ENCODE data around the gene PTGDS.
A peak's percentile ranks its signal among the peaks of the same experiment; 100 is the strongest.

PTGDS gene

GRCh38 chr9:136992819-136993369 lies 15.6 kb downstream of the PTGDS start:
- no peak for DNase-seq (ENCODE audit: low spot score)
- Histone ChIP-seq H3K23ac (ENCODE audit: low read depth, low read length, poor library complexity) (peak overlapping the region; percentile 75), H3K14ac (ENCODE audit: low read length) (peak overlapping the region; percentile 75), H3K9me3 (replicated peaks in 1 of 2; ENCODE audit: control insufficient read depth in 2 of 2, insufficient read depth in 1 of 2, low read depth in 1 of 2, low read length in 2 of 2) (peaks cover 8 to 13% of the 10 kb centered on the region in 2 donors), H2BK12ac (ENCODE audit: low read length) (no peak overlapping the region), H2AK5ac (ENCODE audit: low read depth, low read length) (peak overlapping the region; percentile 88), H3K27ac (replicated peaks; ENCODE audit: low read length) (no peak overlapping the region), H2BK120ac (ENCODE audit: low read depth, low read length) (no peak overlapping the region), H3K4me1 (ENCODE audit: control insufficient read depth in 2 of 2, insufficient read depth in 1 of 2, low read depth in 1 of 2, low read length in 2 of 2) (peaks cover 4 to 22% of the 10 kb centered on the region in 2 donors), H2BK5ac (ENCODE audit: low read length) (peak overlapping the region; percentile 1), H3K36me3 (replicated peaks in 1 of 2; ENCODE audit: control insufficient read depth in 2 of 2, insufficient read depth in 2 of 2, low read length in 2 of 2) (peaks cover 6 to 15% of the 10 kb centered on the region in 2 donors), H3K4ac (ENCODE audit: low read length) (no peak overlapping the region), H3K4me2 (ENCODE audit: insufficient read depth, low read length, poor library complexity, severe bottlenecking) (peak overlapping the region; percentile 85), H3K79me1 (ENCODE audit: low read depth, low read length) (peaks cover 9% of the 10 kb centered on the region), H3K9ac (ENCODE audit: low read depth, low read length, poor library complexity) (peak overlapping the region; percentile 96), H3K27me3 (ENCODE audit: control insufficient read depth in 3 of 3, insufficient read depth in 3 of 3, low read depth in 1 of 3, low read length in 3 of 3) (peaks cover 0 to 5% (median 0%) of the 10 kb centered on the region in 3 experiments), H2AFZ (ENCODE audit: low read length) (peak overlapping the region; percentile 96), H4K8ac (ENCODE audit: low read depth, low read length) (no peak overlapping the region), H2BK15ac (ENCODE audit: low read length) (peak overlapping the region; percentile 45), H3K4me3 (ENCODE audit: low read length in 2 of 2) (peak overlapping the region; percentile 85 to 97), H3K18ac (ENCODE audit: low read length) (peak overlapping the region; percentile 35), H4K91ac (ENCODE audit: low read depth, low read length, poor library complexity) (no peak overlapping the region)
- WGBS, 2 donors (ENCODE audit: extremely low coverage in 2 of 2, insufficient read length in 2 of 2, insufficient replicate concordance in 1 of 2): no CpG with 5 or more reads among the region's 18 CpGs

GRCh38 chr9:136994180-136994887 lies 17.0 kb downstream of the PTGDS start:
- Histone ChIP-seq H2AK5ac (ENCODE audit: low read depth, low read length) (no peak overlapping the region), H2BK15ac (ENCODE audit: low read length) (no peak overlapping the region), H3K4ac (ENCODE audit: low read length) (no peak overlapping the region), H3K27ac (replicated peaks; ENCODE audit: low read length) (no peak overlapping the region), H3K14ac (ENCODE audit: low read length) (no peak overlapping the region), H4K8ac (ENCODE audit: low read depth, low read length) (no peak overlapping the region), H3K36me3 (replicated peaks in 1 of 2; ENCODE audit: control insufficient read depth in 2 of 2, insufficient read depth in 2 of 2, low read length in 2 of 2) (peaks cover 6 to 15% of the 10 kb centered on the region in 2 donors), H4K91ac (ENCODE audit: low read depth, low read length, poor library complexity) (no peak overlapping the region), H2AFZ (ENCODE audit: low read length) (no peak overlapping the region), H3K79me1 (ENCODE audit: low read depth, low read length) (peaks cover 9% of the 10 kb centered on the region), H3K18ac (ENCODE audit: low read length) (no peak overlapping the region), H3K27me3 (ENCODE audit: control insufficient read depth in 3 of 3, insufficient read depth in 3 of 3, low read depth in 1 of 3, low read length in 3 of 3) (peaks cover 0 to 5% (median 0%) of the 10 kb centered on the region in 3 experiments), H3K9ac (ENCODE audit: low read depth, low read length, poor library complexity) (no peak overlapping the region), H2BK5ac (ENCODE audit: low read length) (peak overlapping the region; percentile 5), H3K23ac (ENCODE audit: low read depth, low read length, poor library complexity) (no peak overlapping the region), H3K9me3 (replicated peaks in 1 of 2; ENCODE audit: control insufficient read depth in 2 of 2, insufficient read depth in 1 of 2, low read depth in 1 of 2, low read length in 2 of 2) (peaks cover 8 to 13% of the 10 kb centered on the region in 2 donors), H3K4me3 (ENCODE audit: low read length in 2 of 2) (peak overlapping the region in 1 of 2 donors; percentile 97), H3K4me2 (ENCODE audit: insufficient read depth, low read length, poor library complexity, severe bottlenecking) (no peak overlapping the region), H2BK12ac (ENCODE audit: low read length) (peak overlapping the region; percentile 58), H2BK120ac (ENCODE audit: low read depth, low read length) (no peak overlapping the region), H3K4me1 (ENCODE audit: control insufficient read depth in 2 of 2, insufficient read depth in 1 of 2, low read depth in 1 of 2, low read length in 2 of 2) (peaks cover 4 to 22% of the 10 kb centered on the region in 2 donors)
- WGBS, 2 donors (ENCODE audit: extremely low coverage in 2 of 2, insufficient read length in 2 of 2, insufficient replicate concordance in 1 of 2): no CpG with 5 or more reads among the region's 54 CpGs
- no peak for DNase-seq (ENCODE audit: low spot score)

DNA sequence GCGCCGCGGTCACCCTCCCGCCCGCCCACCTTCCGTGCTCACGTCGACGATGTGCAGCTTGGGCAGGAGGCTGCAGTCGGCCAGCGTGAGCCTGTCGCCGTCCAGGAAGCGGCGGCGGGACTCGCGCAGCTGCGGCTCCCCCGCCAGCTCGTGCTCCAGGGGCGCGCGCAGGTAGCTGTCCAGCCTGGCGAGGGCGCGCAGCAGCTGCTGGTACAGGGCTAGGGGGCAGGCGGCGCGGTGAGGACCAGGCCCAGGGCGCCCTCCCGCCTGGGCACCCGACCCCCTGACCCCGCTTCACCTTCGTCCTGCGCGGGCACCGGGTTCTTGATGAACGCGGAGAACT lies 17.6 kb downstream of the PTGDS start:
- no peak overlapping the region for H2BK5ac ChIP-seq (ENCODE audit: low read length)
- no peak for DNase-seq (ENCODE audit: low spot score)
- no peak overlapping the region for H3K14ac ChIP-seq (ENCODE audit: low read length)
- no peak overlapping the region for H4K91ac ChIP-seq (ENCODE audit: low read depth, low read length, poor library complexity)
- H3K23ac ChIP-seq (ENCODE audit: low read depth, low read length, poor library complexity): no peak overlapping the region
- no peak overlapping the region for H3K4me3 ChIP-seq (ENCODE audit: low read length in 2 of 2)
- H3K4ac ChIP-seq (ENCODE audit: low read length): no peak overlapping the region
- H3K27me3 ChIP-seq (ENCODE audit: control insufficient read depth in 3 of 3, insufficient read depth in 3 of 3, low read depth in 1 of 3, low read length in 3 of 3): peaks cover 0 to 5% (median 0%) of the 10 kb centered on the region in 3 experiments
- no peak overlapping the region for H3K9ac ChIP-seq (ENCODE audit: low read depth, low read length, poor library complexity)
- H2AFZ ChIP-seq (ENCODE audit: low read length): no peak overlapping the region
- no peak overlapping the region for H3K18ac ChIP-seq (ENCODE audit: low read length)
- no peak overlapping the region for H2BK12ac ChIP-seq (ENCODE audit: low read length)
- H2AK5ac ChIP-seq (ENCODE audit: low read depth, low read length): no peak overlapping the region
- H3K27ac ChIP-seq (replicated peaks; ENCODE audit: low read length): no peak overlapping the region
- H3K9me3 ChIP-seq (replicated peaks in 1 of 2; ENCODE audit: control insufficient read depth in 2 of 2, insufficient read depth in 1 of 2, low read depth in 1 of 2, low read length in 2 of 2): peaks cover 8 to 13% of the 10 kb centered on the region in 2 donors
- H4K8ac ChIP-seq (ENCODE audit: low read depth, low read length): no peak overlapping the region
- H2BK15ac ChIP-seq (ENCODE audit: low read length): no peak overlapping the region
- H3K79me1 ChIP-seq (ENCODE audit: low read depth, low read length): peaks cover 9% of the 10 kb centered on the region
- H3K4me2 ChIP-seq (ENCODE audit: insufficient read depth, low read length, poor library complexity, severe bottlenecking): no peak overlapping the region
- H2BK120ac ChIP-seq (ENCODE audit: low read depth, low read length): no peak overlapping the region
- peaks cover 6 to 15% of the 10 kb centered on the region in 2 donors for H3K36me3 ChIP-seq (replicated peaks in 1 of 2; ENCODE audit: control insufficient read depth in 2 of 2, insufficient read depth in 2 of 2, low read length in 2 of 2)
- WGBS, 2 donors (ENCODE audit: extremely low coverage in 2 of 2, insufficient read length in 2 of 2, insufficient replicate concordance in 1 of 2): no CpG with 5 or more reads among the region's 40 CpGs
- H3K4me1 ChIP-seq (ENCODE audit: control insufficient read depth in 2 of 2, insufficient read depth in 1 of 2, low read depth in 1 of 2, low read length in 2 of 2): peaks cover 4 to 22% of the 10 kb centered on the region in 2 donors

- WGBS, 2 donors (ENCODE audit: extremely low coverage in 2 of 2, insufficient read length in 2 of 2, insufficient replicate concordance in 1 of 2): no CpG with 5 or more reads among the region's 30 CpGs
- no peak for DNase-seq (ENCODE audit: low spot score)
- H3K36me3 ChIP-seq (replicated peaks in 1 of 2; ENCODE audit: control insufficient read depth in 2 of 2, insufficient read depth in 2 of 2, low read length in 2 of 2): peaks cover 6 to 15% of the 10 kb centered on the region in 2 donors
These were observed 18.1 kb downstream of the PTGDS start for GRCh38 chr9:136995362-136995761.

More at GRCh38 chr9:136995362-136995761, 18.1 kb downstream of the PTGDS start:
- Histone ChIP-seq H3K4me2 (ENCODE audit: insufficient read depth, low read length, poor library complexity, severe bottlenecking) (no peak overlapping the region), H3K18ac (ENCODE audit: low read length) (no peak overlapping the region), H3K9me3 (replicated peaks in 1 of 2; ENCODE audit: control insufficient read depth in 2 of 2, insufficient read depth in 1 of 2, low read depth in 1 of 2, low read length in 2 of 2) (peaks cover 8 to 11% of the 10 kb centered on the region in 2 donors), H3K79me1 (ENCODE audit: low read depth, low read length) (peaks cover 9% of the 10 kb centered on the region), H2AFZ (ENCODE audit: low read length) (no peak overlapping the region), H4K8ac (ENCODE audit: low read depth, low read length) (peak overlapping the region; percentile 43), H3K9ac (ENCODE audit: low read depth, low read length, poor library complexity) (no peak overlapping the region), H3K4me3 (ENCODE audit: low read length in 2 of 2) (no peak overlapping the region), H2BK5ac (ENCODE audit: low read length) (no peak overlapping the region), H4K91ac (ENCODE audit: low read depth, low read length, poor library complexity) (no peak overlapping the region), H2BK15ac (ENCODE audit: low read length) (peak overlapping the region; percentile 71), H3K27ac (replicated peaks; ENCODE audit: low read length) (no peak overlapping the region), H3K27me3 (ENCODE audit: control insufficient read depth in 3 of 3, insufficient read depth in 3 of 3, low read depth in 1 of 3, low read length in 3 of 3) (peaks cover 0 to 5% (median 0%) of the 10 kb centered on the region in 3 experiments), H3K14ac (ENCODE audit: low read length) (no peak overlapping the region), H3K23ac (ENCODE audit: low read depth, low read length, poor library complexity) (no peak overlapping the region), H2BK12ac (ENCODE audit: low read length) (no peak overlapping the region), H3K4me1 (ENCODE audit: control insufficient read depth in 2 of 2, insufficient read depth in 1 of 2, low read depth in 1 of 2, low read length in 2 of 2) (peaks cover 8 to 19% of the 10 kb centered on the region in 2 donors), H2AK5ac (ENCODE audit: low read depth, low read length) (peak overlapping the region; percentile 63), H3K4ac (ENCODE audit: low read length) (no peak overlapping the region), H2BK120ac (ENCODE audit: low read depth, low read length) (no peak overlapping the region)
